Renal cortex interstitium (tissue), 15 donors: Measurements from ENCODE around the gene DOCK10. TPM values are rescaled to one million over a fixed set of nuclear protein-coding genes. Genes with fewer than 3 reads are reported as not detected.

Source experiments
- DNase-seq, 11 donors: peaks; one replicate each; pipeline ENCODE4 v3.0.0-alpha.2; 2013; ENCODE audit warnings: low read depth in 9 of 11, low spot score in 4 of 11; ENCODE audit errors: extremely low read depth in 1 of 11
- long read RNA-seq, 16 experiments: transcript quantifications; one replicate each; lab custom pipeline, GENCODE V29; 2026
- polyA plus RNA-seq, 3 donors: library from polyadenylated mRNA; unstranded; fragments of 120-200 nt; gene quantifications; one replicate each; pipeline ENCODE4 v1.2.1, GENCODE V29; 2013; ENCODE audit not compliant: insufficient read length in 3 of 3

DOCK10 gene
- 10 to 100 TPM in 1 of 3 donors, 1 to 10 TPM in 2; 8.1 to 13.9 (median 9.1) TPM for polyA plus RNA-seq
- long read RNA-seq, donor 1: 0 reads
- long read RNA-seq, donor 2: 0 reads
- long read RNA-seq, donor 3: 0 reads
- long read RNA-seq, donor 4, full-length matches to known transcripts: 1 of 1 reads
- long read RNA-seq, donor 4, partial matches to known transcripts: 0 of 1 reads
- long read RNA-seq, donor 4, other reads (novel, unspliced or antisense): 0 of 1 reads
- long read RNA-seq, donor 5: 0 reads
- long read RNA-seq, donor 6: 0 reads
- long read RNA-seq, donor 7: 0 reads
- long read RNA-seq, donor 8: 0 reads
- long read RNA-seq, donor 9: 0 reads
- long read RNA-seq, donor 10, partial matches to known transcripts: 5 of 5 reads
- long read RNA-seq, donor 10, other reads (novel, unspliced or antisense): 0 of 5 reads
- long read RNA-seq, donor 11: 0 reads
- long read RNA-seq, donor 12, partial matches to known transcripts: 9 of 9 reads
- long read RNA-seq, donor 12, other reads (novel, unspliced or antisense): 0 of 9 reads
- long read RNA-seq, donor 13: 0 reads
- long read RNA-seq, donor 14, full-length matches to known transcripts: 1 of 1 reads
- long read RNA-seq, donor 14, partial matches to known transcripts: 0 of 1 reads
- long read RNA-seq, donor 14, other reads (novel, unspliced or antisense): 0 of 1 reads
- long read RNA-seq, donor 15: 0 reads
- long read RNA-seq, donor 16: 0 reads

DNA sequence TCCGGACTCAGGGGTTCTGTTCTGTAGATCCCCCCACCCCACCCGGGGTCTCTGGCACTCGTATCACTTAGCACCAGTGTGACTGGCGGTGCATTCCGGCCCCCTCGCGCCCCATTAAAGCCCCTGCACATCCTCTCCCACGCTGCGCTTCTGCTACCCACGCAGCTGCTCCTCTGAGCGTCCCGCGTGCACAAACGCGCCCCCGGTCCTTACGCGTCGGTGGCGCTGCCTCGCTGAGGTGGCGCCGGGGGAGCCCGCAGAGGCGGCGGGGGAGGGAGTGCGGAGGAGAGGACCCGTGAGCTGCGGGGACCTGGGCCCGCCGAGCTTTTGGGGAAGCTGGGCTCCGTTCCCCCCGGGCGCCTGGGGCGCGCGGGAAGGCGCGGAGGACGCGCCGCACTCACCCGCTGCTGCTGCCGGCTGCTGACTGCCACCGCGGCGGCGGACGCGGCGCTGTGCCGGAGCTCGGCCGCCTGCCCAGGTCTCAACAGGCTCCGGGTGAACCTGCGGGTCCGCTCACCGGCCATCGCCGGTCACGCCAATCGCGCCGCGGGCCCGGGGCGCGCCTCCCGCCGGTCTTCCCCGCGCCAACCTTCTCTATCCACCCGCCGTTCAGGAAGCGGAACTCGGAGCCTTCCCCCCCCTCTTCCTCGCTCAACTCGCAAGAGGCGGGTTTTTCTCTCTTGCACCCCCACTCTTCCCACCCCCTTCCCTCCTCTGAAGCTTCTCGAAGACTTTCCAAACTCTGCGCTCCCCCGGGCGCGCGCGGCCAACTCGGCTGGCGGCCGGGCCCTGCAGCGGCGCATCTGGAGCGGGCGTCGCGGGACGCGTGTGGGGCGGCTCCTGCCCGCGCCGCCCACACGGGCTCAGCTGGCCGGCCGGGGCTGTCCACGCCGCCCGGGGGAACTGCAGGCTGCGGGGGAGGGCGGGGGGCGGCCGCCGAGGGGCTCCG, at the start of gene DOCK10:
DOCK10 (minus strand) TSS at position 618 of the 949 bp plus-strand sequence; CDS start at position 524, 94 bp downstream.
- peak in 4 of 11 donors; percentile 29 to 32 (median 29) for DNase-seq

DNA sequence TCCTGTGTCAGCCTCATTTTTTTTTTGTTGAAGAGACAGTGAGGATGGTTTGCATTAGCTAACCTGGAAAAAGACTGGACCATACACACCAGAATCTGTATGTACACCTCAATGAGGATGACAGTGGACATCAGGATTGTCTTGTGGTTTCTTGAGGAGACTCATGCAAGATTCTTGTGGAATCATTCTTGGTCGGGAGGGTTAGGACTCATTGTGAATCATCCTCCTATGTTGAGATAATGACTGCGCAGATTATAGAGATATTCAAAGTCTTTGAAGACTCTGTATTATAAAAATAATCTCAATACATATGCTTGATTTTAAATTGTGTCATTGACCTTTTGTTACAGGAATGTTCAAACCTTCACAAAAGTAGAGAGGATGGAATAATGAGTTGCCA, 49.1 kb upstream of the DOCK10 start:
- DNase-seq: no peak

DNA sequence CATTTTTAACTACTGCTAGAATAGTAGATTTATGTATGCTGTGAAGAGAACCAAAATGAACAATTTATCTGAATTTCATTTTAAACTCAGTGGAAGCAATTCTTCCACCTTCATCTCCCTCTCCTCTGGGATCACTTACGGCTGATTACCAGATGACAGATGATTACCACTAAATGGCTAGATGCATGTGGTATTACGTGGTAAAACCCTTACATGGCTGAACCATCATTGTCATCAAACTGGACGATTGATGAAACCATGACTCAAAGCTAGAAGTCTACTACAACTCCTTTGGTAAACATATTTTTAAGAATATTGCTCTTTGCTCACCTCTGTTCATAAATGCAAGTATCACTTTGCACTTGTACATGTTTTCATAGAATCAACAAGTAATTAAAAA, 48.5 kb upstream of the DOCK10 start:
- DNase-seq: no peak

DNA sequence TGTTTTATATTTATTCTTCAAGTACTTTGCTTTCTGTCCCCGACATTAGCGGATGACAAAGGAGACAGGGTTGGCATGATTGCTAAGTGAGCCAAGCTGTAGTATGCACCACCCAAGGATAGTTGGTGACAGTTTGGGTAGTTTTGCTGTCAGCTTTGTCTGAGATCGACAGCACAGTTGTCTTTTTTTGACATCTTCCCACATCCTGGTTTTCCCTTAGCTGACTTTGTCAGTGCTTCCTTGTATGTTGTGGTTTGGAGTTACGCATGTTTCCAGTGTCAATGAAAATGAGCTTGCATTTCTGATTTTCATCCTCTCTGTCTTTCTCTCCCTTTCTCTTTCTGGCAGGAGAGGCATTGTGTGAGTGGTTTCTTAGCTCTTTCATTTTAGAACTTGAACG, 44.6 kb upstream of the DOCK10 start:
- no peak for DNase-seq

DNA sequence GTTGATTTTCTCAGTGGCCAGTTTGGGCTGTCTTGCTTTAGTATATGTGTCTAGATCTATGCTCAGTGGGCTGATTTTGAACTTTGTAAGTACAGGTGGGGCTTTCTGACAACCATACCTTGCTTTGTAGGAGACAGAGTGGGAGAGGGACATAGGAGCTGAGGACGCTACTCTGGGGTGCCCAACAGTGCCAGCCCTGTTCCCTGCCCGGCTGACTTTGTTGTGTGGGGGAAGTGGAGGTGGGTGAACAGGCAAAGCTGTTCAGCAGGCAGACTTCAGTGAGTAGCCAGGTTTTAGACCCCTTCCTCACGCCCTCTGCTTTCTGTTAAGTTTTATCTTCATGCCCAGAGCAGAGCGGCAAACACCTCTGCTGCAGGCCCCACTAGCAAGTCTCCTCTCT, 44.2 kb upstream of the DOCK10 start:
- DNase-seq: no peak

DNA sequence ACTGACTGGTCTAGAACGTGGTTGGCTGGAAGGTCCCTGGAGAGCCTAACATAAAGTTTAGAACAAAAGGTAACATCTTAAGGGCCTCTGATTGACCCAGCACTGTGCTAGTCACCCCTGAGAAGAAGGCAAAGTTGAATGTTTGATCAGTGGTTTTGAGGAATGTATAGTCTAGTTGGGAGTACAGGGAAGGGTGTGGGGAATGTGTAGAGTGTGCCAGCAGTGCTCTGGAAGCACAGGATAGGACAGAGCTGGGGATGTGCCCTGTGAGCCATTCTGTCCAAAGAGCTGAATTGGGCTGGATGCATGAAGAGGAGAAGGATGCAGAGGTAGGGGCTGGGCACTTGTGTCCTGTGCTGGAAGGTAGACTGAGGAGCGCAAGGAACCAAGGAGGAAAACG, 41.0 kb upstream of the DOCK10 start:
- no peak for DNase-seq

DNA sequence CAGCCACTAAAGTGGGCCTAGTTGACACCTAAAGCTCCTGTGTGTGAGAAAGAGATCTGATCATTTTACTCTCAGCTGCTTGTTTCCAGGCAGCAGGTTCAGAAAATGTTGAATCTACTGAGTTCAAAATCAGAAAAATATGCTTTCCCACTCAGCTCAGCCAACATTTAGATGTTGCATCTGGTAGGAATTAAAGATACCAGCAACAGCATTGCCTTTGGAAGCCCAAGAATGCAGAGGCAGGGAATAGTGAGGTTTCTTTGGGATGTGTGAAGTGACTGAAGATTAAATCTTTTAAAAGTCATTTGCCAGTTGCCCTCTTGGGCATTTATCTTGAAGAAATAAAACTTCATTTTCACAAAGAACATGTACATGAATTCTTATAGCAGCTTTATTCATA, 33.9 kb upstream of the DOCK10 start:
- DNase-seq: no peak

DNA sequence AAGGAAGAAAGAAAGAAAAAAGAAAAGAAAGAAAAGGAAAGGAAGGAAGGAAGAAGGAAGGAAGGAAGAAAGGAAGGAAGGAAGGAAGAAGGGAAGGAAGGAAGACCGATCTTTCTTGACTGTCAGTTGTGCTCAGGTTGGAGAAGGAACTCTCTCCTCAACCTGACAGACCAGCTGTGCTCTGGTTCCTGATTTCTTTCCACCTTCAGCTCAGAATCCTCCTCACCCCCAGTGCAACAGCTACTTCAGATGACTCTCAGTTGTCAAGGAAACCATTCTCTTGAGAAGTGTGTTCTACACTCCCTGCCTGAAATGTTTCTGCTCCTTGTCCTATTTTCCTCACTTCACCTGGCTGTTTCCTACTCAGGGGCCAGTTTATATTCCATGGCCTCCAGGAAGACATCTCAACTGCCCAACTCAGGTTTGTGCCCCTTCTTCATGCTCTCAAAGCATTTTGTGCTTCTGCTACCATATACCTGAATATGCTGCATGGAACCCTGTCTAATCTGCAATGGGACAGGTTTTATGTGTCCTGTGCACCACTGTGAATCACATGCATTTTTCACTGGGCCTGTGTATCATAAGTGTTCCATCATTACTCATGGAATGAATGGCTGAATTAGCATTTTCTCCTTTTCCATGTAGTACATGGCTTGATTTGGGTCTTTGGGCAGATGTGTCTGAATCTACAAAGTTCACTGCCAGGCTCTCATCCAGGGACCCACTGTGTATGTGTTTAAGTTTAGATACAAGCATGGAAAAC, 32.8 kb upstream of the DOCK10 start:
- DNase-seq: no peak

DNA sequence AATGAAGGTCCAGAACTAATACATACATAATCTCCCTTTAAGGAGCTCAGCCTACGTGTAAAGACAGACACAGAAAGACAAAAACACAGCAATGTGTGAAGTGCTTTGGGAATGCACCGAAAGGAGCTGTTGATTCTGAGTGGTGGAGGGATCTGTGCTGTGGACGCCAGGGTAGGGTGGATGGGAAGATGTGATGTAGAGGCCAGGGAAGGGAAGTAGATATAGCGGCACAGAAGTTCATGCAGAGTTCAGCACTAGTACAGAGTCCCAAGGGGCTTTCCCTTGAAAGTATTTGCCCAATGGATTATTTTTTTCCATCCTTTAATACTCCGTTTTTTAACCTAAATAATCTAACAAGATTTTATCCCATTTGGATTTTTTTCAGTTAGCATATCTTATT, 32.1 kb upstream of the DOCK10 start:
- DNase-seq: no peak

DNA sequence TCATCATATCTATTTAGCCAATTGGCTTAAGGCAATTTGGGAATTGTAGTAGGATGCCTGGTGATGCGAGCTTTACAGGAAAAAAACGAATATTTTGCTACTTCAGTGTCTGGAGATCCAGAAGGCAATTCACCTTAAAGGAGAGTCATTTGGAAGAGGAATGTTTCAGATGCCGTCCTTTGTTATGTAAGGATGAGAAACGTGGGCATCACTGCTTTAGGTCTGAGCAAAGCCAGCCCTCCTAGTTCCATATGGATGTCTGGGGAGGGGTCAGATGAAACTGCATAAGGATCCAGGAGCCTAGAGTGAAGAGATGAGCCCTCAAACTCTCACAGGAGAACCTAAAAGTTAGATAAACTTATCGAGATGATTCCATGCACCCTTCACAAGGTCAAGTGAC, 30.9 kb upstream of the DOCK10 start:
- no peak for DNase-seq

DNA sequence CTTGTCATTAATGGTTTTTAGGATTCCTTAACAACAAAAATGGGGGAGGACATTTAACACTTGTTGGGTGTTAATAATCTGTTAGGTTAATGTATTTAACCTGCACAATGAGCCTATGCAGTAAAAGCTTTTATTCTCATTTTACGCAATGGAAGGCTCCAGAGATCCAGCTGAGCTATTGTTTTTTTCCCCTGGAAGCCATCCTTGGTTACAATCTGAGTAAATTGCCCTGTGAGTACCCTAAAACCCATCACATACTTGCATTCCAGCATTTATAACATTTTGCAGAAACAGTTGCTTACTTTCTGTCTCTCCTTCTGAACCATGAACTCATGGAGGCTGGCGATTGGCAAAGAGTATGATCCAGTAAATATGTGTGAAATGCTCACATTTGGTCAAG, 30.2 kb upstream of the DOCK10 start:
- DNase-seq: no peak

DNA sequence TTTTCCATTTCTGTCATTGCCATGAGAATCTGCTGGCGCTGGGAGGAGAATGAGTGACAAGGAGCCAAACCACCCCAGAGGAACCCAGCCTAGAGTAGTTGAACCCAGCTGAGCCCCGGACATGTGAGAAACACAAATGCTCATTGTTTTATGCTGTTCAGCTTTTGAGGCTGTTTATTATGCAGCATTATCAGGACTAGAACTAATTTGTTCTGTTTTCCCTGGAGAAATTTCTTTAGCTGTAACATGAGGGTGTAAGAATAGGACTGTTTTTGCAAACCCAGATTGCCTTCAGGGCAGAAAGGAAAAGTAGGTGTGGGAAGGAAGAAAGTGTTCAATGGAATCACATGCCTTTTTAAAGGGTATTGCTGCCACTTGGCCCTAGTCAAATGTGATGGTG, 28.5 kb upstream of the DOCK10 start:
- DNase-seq: no peak

DNA sequence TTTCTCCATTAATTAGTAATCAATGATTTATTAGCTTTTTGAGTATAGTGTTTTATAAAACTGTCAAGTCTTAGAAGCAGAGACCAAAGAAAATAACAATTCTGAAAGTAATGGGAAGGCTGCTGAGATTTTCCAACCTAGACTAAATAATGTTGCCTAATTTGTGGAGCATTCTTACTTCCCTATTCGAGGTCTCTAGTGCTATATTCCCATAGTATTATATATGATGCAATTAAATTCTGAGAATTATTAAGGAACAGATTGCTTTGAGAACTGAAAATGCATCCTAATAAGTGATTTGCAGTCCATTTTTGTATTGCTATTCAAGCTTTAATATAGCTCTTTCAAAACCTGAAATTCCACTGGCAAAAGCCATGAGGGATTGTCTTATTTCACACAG, 27.7 kb upstream of the DOCK10 start:
- no peak for DNase-seq

DNA sequence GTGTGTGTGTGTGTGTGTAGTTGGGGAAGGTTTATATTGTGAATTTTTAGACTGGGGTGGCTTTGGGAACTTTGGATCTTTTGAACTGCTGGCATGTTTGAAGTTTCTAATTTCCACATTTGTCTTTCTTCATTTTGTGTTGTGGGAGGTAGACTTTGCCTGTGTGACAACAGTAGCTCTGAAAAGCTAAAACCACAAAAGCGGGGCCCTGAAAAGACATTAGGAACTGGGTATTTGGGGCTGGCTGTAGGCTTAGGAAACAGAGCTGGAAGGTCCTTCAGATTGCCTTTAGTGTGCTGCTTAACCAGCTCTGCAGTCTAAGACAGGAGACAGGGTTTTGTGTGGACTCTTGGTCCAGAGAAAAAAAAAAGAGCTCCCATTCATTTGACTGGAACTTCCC, 27.2 kb upstream of the DOCK10 start:
- no peak for DNase-seq

DNA sequence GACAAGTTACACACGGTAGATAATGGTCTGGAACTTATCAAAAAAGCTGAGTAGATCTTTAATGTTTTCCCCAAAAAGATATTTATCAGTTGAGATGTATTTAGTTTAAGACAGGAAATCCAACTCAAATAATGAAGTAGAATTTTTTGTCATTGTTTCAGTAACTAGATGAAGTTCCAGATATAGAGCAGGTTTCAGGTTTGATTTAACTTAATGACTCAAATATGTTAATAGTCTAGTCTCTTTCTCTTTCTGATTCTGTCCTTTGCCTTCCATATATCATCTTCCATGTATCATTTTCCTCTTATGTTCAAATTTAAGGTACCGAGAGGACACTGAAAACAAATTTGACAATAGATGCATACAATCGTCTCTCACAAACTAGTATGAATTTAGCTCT, 23.6 kb upstream of the DOCK10 start:
- no peak for DNase-seq

DNA sequence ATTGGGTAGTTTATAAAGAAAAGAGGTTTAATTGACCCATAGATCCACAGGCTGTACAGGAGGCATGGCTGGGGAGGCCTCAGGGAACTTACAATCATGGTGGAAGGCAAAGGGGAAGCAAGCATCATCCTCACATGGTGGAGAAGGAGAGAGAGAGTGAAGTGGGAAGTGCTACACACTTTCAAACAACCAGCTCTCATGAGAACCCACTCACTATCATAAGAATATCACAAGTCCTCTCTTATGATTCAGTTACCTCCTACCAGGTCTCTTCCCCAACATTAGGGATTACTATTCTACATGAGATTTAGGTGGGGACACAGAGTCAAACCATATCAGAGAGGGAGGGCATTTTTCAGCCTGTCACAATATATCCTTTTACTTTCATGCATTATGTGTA, 22.7 kb upstream of the DOCK10 start:
- DNase-seq: no peak

DNA sequence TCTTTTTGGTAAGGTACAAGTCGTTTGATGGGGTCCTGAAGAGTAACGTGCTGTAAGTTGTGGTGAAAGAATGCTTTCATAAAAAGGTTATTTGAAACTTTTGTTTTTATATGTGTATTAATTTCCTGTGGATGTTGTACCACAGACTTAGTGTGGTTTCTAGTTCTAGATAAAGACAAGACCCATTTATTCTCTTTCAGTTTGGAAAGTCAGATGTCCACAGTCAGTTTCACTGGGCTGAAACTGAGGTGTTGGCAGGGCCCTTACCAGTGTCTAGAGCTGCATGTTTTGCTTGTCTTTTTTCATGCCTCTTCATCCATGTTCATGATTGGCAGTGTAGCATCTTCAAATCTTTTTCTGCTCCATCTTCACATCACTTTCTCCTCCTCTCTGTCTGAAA, 22.1 kb upstream of the DOCK10 start:
- no peak for DNase-seq

DNA sequence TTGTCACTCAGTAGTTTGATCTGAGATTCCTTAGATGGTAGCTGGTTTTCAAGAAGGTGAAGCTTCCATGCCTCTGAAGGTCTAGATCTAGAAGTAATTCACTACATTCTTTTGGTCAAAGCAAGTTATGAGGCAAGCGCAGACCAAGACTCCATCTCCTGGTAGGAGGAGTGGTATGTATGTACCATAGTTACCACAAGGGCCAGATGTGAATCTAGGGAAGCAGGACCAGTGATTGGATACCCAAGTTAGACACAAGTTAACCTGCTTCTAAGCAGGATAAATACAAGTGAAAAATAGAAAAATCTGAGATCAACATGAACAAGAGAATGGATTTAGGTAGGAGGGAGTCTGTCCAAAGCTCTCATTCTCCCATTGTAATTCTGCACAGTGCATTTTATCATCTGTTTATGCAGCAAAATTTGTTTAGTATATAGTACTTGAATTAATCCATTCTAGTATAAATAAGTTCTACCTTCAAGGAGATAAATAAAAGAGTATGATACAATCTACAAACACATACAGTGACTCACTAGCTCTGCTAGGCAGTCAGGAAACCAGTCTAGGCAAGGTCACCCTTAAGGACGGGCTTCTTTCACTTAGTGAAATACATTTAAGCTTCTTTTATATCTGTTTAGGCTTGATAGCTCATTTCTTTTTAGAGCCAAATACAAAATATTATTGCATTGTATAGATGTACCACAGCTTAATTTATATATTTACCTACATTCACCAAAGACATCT, 14.2 kb upstream of the DOCK10 start:
- DNase-seq: no peak
